ENCODE data around the gene ROBO3.
A peak's percentile ranks its signal among the peaks of the same experiment; 100 is the strongest.

The ROBO3 gene

DNA sequence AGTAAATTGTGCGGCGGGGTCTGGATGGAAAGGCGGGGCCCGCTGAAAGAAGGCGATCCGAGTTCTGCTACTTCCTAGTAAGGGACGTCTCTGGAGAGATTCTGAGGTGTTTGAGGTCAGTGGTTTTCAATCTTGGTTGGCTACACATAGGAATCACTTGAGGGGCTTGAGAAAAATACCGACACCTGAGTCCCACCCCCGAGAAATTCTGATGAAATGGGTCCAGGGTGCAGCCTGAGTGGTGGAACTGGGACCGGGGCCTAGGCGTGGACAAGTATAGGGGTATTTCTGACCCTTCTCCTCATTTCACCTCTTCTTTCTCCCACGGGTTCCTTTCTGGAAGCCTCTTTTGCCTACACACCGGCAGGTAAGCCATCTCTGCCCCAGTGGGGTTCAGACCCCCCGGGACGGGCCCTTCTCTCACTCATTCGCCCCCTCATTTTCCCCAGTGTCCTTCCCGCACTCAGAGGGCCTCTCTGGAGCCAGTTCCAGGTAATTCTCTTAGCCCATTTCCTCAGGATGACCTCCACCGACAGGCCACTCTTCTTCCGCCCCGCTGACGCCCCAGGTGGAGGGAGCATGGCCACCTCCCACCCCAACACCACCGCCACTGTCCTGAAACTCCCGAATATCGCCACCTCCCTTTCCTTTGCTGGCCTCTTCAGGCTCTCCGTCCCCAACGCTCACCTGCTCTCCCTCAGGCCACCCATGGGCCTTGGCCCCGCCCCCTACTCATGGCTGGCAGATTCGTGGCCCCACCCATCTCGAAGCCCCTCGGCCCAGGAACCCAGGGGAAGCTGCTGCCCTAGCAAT, 11.8 kb downstream of the ROBO3 start:
- DNase-seq = no peak

DNA sequence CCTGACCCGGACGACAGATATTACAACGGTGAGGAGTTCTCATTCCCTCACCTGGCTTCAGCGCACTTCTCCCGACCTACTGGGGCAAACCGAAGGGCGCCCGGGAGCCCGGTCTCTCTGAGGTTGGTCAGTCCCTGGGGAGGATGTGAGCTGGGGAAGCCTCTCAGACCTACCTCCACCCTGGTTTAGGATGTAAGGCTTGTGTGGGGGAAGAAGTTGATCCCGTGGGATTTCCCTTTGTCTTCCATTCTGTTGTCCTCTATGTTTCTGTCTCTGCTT, 12.3 kb downstream of the ROBO3 start:
- no peak for DNase-seq

- DNase-seq = no peak
Observed at GRCh38 chr11:124877910-124878758, 12.9 kb downstream of the ROBO3 start.

DNA sequence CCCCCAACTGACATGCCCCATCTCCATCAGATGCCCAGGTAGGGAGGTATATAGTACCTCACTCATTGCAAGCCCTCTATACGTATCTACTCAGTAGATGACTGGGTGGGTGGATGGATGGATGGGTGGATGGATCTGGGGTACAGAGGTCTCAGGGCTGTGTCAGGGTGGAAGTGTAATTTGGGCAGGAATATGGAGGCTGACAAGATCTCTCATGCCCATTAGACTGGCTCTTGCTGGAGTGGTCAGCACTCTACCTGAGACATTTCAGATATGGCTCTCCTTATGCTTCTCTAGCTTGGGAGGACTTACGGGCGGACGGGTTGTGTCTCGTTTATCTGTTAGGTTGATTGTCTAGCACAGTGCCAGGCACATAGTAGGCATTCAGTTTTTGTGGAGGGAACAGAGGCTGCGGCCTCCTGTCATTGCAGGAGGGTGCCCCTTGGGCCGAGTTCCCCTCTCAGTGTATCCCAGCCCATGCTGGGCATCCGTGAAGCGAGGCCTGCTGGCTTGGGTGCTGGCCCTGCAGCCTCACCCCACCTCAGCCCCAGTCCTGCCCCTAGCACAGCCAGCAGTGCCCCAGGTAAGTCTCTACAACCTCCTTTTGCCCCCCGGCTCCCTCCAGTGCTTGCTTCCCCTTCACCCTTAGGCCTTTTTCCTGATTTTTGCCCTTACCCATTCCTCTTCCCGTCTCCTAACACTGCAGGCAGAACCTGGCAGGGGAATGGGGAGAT, 13.7 kb downstream of the ROBO3 start:
- no peak for DNase-seq

DNA sequence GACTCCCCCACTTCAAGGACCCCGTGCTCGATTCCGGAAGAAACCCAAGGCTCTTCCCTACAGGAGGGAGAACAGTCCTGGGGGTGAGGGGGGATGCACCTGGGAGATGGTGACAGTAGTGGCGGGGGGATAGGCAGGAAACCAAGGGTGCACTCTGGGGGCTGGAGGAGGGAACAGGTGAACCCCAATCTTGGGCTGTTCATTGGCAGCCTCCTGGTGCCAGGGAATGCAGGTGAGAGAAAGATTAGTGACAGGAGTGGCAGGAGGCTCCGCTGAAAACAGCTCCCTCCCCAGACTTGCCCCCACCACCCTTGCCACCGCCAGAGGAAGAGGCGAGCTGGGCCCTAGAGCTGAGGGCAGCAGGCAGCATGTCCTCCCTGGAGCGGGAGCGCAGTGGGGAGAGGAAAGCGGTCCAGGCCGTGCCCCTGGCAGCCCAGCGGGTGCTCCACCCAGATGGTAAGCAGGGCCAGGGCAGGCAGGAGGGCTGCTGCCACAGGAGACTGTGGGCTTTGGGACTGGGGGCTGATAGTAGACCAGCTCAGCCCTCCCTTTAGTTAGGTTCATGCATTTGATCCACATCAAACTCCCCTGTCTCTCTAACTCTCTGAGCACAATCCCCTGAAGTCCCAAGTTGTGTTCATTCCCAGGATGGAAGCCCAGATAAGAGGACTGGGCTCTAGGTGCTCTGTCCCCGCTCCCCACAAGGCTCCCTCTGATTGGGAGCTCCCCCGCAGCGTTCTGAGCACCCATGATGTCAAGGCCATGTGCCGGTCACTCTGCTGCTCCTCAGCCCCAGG, 14.5 kb downstream of the ROBO3 start:
- no peak for DNase-seq

- DNase-seq = no peak
Observed at GRCh38 chr11:124880290-124880611, 15.0 kb downstream of the ROBO3 start.

DNA sequence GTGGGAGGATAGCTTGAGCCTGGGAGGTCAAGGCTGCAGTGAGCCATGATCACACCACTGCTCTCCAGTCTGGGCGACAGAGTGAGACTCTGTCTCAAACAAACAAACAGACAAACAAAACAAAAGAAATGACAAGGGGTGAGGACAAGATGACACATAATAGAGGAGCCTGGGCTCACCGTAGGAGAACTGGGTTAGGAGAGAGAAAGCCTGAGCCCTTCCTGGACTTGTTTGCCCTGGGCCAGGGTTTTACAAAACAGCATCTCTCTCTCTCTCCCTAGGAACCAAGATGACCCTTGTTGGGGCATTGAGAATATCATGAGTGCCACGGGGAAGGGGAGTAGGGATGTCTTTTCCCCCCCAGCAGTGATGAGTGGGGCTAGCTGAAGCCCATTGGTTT, 15.7 kb downstream of the ROBO3 start:
- no peak for DNase-seq

- no peak for DNase-seq
Observed at GRCh38 chr11:124882339-124883071, 17.3 kb downstream of the ROBO3 start.

DNA sequence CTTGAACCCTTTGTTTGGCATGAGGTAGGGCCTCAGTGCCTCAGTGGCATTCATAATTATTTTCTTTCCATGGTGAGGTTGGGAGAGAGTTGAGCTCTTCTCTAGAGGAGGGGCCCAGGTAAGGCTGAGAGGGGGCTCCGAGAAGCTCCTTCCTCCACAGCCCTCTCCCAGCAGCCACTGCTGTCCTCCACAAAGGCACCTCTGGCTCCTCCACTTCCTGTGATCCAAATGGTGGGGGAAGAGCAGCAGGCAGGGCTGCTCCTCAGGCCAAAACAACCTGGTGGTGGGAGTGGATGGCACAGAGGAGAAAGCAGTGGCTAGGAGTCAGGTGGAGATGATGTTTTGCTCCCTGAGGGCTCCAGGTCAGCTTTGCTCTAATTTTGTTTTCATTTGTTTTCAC, 19.1 kb downstream of the ROBO3 start:
- no peak for DNase-seq

GRCh38 chr11:124884869-124885479, 19.7 kb downstream of the ROBO3 start:
- no peak for DNase-seq

GRCh38 chr11:124886476-124886875, 21.2 kb downstream of the ROBO3 start:
- DNase-seq = no peak

DNA sequence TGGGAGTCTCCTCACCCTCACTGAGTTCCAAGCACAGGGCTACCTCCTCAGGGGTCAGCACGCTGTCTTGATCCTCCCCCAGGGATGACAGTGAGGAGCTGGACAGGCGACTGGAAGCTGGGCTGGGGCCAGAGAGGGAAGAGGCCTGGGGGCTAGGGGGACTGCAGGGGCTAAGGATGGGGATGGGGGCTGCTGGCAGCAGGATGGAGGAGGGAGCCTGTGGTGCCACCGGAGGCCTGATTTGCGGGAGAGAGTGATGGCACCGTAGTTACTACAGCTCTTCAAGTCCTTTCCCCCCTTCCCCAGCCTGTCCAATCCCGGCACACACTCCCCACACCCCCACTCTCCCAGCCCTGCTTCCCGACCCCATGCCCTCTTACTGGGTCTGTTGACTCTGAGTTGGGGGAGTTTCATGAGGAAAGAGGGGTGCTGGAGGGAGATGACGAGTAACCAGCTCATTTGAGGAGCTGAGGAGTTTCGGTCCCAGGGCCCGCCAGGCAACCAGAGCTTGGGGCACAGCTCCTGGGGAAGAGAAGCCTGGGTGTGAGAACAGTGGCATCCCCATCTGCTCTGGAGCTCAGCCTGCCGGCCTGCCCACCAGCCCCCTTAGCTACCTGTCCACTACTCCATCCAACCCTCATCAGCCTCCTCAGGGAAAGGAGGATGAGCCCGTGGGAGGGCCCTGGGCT, 21.9 kb downstream of the ROBO3 start:
- no peak for DNase-seq

- no peak for DNase-seq
Observed at GRCh38 chr11:124887667-124888013, 22.4 kb downstream of the ROBO3 start.

DNA sequence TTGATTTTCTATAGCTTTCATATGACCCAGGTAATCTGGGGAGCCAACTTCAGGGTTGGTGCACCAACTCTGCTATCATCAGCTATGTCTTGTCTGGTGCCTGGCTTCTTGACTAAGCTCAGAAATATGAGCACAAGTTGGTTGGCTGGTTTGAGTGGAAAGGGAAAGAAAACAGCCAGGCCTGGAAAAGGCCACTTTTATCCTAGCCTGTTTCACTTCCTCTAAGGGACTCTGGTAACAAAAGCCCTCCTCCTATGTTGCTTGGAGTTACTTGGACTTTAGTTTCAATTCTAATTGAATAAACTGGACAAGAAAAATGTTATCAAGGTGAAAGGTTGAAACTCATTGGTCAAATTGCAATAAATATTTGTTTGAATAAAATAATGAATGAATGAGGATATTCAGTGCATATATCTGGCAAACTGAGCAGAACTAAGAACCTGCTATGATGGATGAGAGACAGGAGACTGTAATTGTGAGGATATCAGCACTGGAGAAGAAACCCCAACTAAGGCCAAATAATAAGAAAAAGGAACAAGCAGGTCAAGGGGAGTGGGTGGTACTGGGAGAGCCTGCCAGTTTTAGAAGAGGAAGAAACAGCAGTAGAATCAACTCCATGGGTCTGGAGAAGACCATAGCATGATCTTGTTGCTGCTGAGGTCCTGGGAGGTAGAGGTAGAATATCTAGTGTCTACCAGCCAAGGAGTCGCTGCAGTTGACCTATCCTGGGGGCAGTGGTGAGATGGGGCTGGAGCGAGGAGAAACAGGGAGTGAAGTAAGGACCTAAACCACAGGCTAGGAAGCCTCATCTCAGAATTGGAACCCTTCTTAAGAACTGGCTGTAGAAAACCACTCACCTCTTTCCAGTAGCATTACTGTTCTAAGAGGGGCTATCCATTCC, 24.2 kb downstream of the ROBO3 start:
- DNase-seq = peak; percentile 46 to 58

DNA sequence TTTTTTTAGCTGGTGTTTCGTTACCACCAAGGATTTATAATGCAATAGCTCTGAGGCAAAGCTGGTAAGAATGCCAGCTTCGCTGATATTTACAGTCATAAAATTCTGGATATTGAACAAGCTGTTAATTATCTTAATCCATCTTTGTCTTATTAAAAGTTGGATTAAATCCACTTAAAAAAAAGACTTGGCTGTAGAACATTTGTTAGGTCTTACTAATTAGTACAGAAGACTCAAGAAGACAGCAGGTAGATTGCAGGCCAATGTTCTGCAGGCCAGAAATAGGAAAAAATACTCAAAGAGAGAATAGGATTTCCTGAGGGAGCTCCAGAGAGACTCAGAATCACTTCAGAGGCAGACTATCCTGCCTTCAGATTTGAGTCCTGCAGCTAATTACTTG, 24.9 kb downstream of the ROBO3 start:
- DNase-seq = no peak

DNA sequence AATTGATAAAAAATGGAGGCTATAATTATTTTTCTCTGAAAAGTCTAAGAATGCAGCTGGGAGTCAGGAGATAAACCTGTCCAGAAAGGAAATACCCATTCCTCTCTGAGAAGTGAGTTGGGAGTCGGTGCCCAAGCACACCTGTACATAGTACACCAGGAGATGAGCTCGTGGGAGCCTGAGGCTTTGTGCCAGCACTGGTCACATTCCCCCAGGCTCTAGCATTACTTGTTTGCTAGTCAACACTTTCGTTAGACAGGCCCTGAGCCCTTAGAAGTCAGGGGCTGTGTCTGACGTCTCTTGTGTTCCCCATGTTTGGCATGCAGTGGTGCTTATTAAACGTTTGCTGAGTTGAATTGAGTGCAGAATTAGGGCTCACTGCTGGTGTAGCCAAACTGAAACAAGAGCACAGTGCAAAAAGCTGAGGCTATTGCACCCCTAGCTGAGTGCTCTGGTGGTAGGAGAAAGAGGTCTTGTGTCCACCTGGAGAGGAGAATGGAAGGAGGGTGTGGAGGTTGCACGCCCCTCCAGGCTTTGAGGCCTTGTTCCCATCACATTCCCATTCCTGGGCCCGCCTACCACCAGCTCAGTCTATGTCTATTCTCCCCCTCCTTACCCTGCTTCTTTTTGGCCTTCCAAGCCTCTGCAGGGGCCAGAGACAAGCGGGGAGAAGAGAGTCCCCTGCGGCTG, 25.6 kb downstream of the ROBO3 start:
- no peak for DNase-seq

DNA sequence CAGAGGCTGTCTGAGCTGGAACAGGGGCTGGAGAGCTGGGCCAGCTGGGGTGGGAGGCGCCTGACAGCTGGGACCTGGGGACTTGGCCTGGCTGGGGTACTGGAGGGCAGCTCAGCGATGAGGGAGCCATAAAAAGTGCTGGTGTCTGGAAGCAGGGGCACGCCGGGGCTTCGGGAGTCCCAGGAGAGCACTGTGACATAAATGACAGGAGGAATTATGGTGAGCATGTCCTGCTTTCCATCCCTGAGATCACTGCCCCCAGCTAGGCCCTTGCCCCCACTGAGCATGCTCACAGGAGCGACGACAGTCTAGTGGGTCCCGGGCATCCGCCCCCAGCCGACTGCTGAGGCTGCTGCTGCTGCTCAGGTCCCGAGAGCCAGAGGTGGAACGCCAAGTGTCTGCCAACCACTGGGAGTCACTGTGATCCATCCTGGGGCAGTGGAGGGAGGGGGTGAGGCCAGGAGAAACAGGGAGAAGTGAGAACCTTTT, 26.2 kb downstream of the ROBO3 start:
- no peak for DNase-seq

- no peak for DNase-seq
Observed at GRCh38 chr11:124892146-124892545, 26.9 kb downstream of the ROBO3 start.

Data from inflammatory macrophage (primary cell).